AG08395 (cell line): Measurements from ENCODE around the gene ANKRD40.
A peak's percentile ranks its signal among the peaks of the same experiment; 100 is the strongest.
"Not testable (repeated sequence)": the region's sequence is repeated elsewhere in the genome, so short reads cannot be mapped to it uniquely, and the experiment has no call there.

Source experiments
- DNase-seq: peaks from one replicate; pipeline ENCODE4 v3.0.0; 2012; ENCODE audit warnings: mixed read lengths, low spot score

Gene ANKRD40

GRCh38 chr17:50686494-50687199, 21.1 kb downstream of the ANKRD40 start:
- DNase-seq: peak; percentile 92

GRCh38 chr17:50685691-50686493, 21.8 kb downstream of the ANKRD40 start:
- no peak for DNase-seq

GRCh38 chr17:50685334-50685665, 22.4 kb downstream of the ANKRD40 start:
- no peak for DNase-seq

GRCh38 chr17:50684612-50685333, 22.9 kb downstream of the ANKRD40 start:
- no peak for DNase-seq

GRCh38 chr17:50684288-50684611, 23.5 kb downstream of the ANKRD40 start:
- no peak for DNase-seq

DNA sequence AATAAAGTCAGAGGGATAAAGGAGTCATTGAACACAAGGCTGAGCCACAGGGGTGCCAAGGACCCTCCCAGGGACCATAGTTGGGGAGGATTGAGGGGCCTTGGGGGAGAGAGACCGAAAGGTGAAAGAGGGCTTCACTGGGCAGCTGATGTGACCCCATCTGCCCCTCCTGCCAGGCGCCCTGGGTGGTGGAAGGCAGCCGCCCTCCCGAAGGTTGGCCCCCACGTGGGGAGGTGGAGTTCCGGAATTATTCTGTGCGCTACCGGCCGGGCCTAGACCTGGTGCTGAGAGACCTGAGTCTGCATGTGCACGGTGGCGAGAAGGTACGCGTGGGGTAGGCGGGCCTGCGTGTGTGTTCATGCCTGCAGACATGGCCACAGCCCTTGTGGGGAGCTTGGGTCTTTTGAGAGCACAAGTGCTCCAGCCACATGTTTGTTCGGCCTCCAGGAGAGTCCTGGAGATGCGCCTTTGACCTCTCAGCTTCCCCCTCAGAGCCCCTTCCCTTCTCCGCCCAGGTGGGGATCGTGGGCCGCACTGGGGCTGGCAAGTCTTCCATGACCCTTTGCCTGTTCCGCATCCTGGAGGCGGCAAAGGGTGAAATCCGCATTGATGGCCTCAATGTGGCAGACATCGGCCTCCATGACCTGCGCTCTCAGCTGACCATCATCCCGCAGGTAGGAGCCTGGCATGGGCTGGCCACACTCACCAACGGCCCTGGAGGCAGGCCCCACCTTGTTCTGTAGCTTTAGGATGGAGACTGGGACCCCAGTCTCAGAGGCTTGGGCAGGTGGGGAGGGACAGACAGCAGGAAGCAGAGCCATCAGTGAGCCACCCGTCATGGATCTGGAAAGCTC, 24.1 kb downstream of the ANKRD40 start:
- no peak for DNase-seq

GRCh38 chr17:50682938-50683337, 24.8 kb downstream of the ANKRD40 start:
- no peak for DNase-seq

- no peak for DNase-seq
Measured at GRCh38 chr17:50682441-50682840, 25.3 kb downstream of the ANKRD40 start.

GRCh38 chr17:50681263-50682200, 26.2 kb downstream of the ANKRD40 start:
- DNase-seq: peak; percentile 85

GRCh38 chr17:50680543-50681262, 27.0 kb downstream of the ANKRD40 start:
- DNase-seq: not testable (repeated sequence)

DNA sequence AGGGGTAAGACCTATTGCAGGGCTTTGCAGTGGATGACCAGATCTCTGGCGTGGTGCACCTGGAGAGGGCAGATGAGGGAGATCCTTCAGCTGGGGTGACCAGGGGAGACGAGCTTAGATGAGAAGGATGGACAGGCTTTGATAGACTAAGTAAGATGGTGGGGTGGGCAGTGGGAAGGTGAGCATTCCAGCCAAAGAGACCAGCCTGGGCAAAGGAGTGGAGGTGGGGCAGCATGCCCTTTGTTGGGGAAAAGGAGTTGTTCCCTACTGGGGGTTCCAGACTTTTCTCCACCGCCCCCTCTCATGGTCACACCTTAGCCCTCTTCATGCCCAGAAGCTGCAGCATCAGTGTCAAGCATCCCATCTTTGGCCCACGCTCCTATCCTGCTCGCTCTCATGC, 27.6 kb downstream of the ANKRD40 start:
- no peak for DNase-seq

GRCh38 chr17:50679008-50679544, 28.6 kb downstream of the ANKRD40 start:
- DNase-seq: no peak

- no peak for DNase-seq
Measured at GRCh38 chr17:50677851-50678375, 29.8 kb downstream of the ANKRD40 start.

- DNase-seq: no peak
Measured at GRCh38 chr17:50676065-50676975, 31.4 kb downstream of the ANKRD40 start.

GRCh38 chr17:50675627-50676026, 32.1 kb downstream of the ANKRD40 start:
- DNase-seq: no peak

DNA sequence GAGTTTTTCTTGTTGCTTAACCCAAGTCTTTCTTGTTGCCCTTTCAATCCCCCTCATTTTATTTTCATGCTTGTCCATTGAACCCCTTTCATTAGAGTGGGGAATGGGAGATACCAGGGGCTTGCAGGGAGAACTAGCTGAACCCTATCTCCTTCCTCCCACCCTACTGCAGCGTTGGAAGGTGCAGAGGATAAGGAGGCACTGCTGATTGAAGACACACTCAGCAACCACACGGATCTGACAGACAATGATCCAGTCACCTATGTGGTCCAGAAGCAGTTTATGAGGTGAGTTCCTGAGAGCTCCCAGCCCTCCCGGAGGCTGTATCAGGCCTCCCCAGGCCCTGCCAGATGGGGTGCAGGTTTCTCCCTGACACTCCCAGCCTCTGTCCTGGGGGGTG, 32.5 kb downstream of the ANKRD40 start:
- no peak for DNase-seq

GRCh38 chr17:50672831-50673551, 34.7 kb downstream of the ANKRD40 start:
- no peak for DNase-seq

GRCh38 chr17:50672071-50672470, 35.6 kb downstream of the ANKRD40 start:
- no peak for DNase-seq
